ENCODE data around the gene PLCB2.

The PLCB2 gene

GRCh38 chr15:40306371-40306770, 1.4 kb downstream of the PLCB2 start:
- FAIRE-seq (no peak), DNase-seq (ENCODE audit: insufficient read length, low spot score) (no peak)

GRCh38 chr15:40305281-40305680, 2.5 kb downstream of the PLCB2 start:
- FAIRE-seq (no peak), DNase-seq (ENCODE audit: insufficient read length, low spot score) (no peak)

GRCh38 chr15:40303576-40303975, 4.2 kb downstream of the PLCB2 start:
- FAIRE-seq (no peak), DNase-seq (ENCODE audit: insufficient read length, low spot score) (no peak)

- no peak for DNase-seq (ENCODE audit: insufficient read length, low spot score)
- FAIRE-seq: no peak
These were observed 4.8 kb downstream of the PLCB2 start for GRCh38 chr15:40302981-40303380.

- FAIRE-seq (no peak), DNase-seq (ENCODE audit: insufficient read length, low spot score) (no peak)
These were observed 5.3 kb downstream of the PLCB2 start for GRCh38 chr15:40302288-40302886.

GRCh38 chr15:40301467-40302179, 6.1 kb downstream of the PLCB2 start:
- no peak for DNase-seq (ENCODE audit: insufficient read length, low spot score)
- FAIRE-seq: no peak

- no peak for DNase-seq (ENCODE audit: insufficient read length, low spot score)
- no peak for FAIRE-seq
These were observed 7.0 kb downstream of the PLCB2 start for GRCh38 chr15:40300771-40301170.

- DNase-seq (ENCODE audit: insufficient read length, low spot score) (no peak), FAIRE-seq (no peak)
These were observed 7.4 kb downstream of the PLCB2 start for GRCh38 chr15:40300367-40300766.

GRCh38 chr15:40298216-40298935, 9.4 kb downstream of the PLCB2 start:
- DNase-seq (ENCODE audit: insufficient read length, low spot score): no peak
- FAIRE-seq: no peak

- no peak for FAIRE-seq
- no peak for DNase-seq (ENCODE audit: insufficient read length, low spot score)
These were observed 10.4 kb downstream of the PLCB2 start for GRCh38 chr15:40297356-40297755.

GRCh38 chr15:40296561-40297230, 11.0 kb downstream of the PLCB2 start:
- no peak for FAIRE-seq
- no peak for DNase-seq (ENCODE audit: insufficient read length, low spot score)

GRCh38 chr15:40295877-40296560, 11.7 kb downstream of the PLCB2 start:
- DNase-seq (ENCODE audit: insufficient read length, low spot score): no peak
- FAIRE-seq: no peak

- DNase-seq (ENCODE audit: insufficient read length, low spot score): no peak
These were observed 12.4 kb downstream of the PLCB2 start for GRCh38 chr15:40295297-40295696.

GRCh38 chr15:40293905-40294895, 13.5 kb downstream of the PLCB2 start:
- no peak for FAIRE-seq
- DNase-seq (ENCODE audit: insufficient read length, low spot score): no peak

More at GRCh38 chr15:40295297-40295696, 12.4 kb downstream of the PLCB2 start:
- no peak for FAIRE-seq

GRCh38 chr15:40293006-40293405, 14.7 kb downstream of the PLCB2 start:
- FAIRE-seq: no peak

GRCh38 chr15:40292246-40292645, 15.5 kb downstream of the PLCB2 start:
- DNase-seq (ENCODE audit: insufficient read length, low spot score) (no peak), FAIRE-seq (no peak)

More at GRCh38 chr15:40293006-40293405, 14.7 kb downstream of the PLCB2 start:
- DNase-seq (ENCODE audit: insufficient read length, low spot score): no peak

GRCh38 chr15:40290918-40291574, 16.7 kb downstream of the PLCB2 start:
- DNase-seq (ENCODE audit: insufficient read length, low spot score): no peak
- no peak for FAIRE-seq

GRCh38 chr15:40290545-40290917, 17.2 kb downstream of the PLCB2 start:
- no peak for DNase-seq (ENCODE audit: insufficient read length, low spot score)
- FAIRE-seq: no peak

- FAIRE-seq (no peak), DNase-seq (ENCODE audit: insufficient read length, low spot score) (no peak)
These were observed 18.5 kb downstream of the PLCB2 start for GRCh38 chr15:40289140-40289775.

Data from GM19239 (cell line).